ENCODE results near the gene TMIE.

Gene TMIE

GRCh38 chr3:46701181-46701939, at the start of gene TMIE:
Gene TMIE, plus strand, starts transcription at chr3:46701392. Its CDS starts 96 bp downstream, at chr3:46701488.
- no peak for DNase-seq (ENCODE audit: low read depth, low spot score)

GRCh38 chr3:46655271-46655670, 45.9 kb upstream of the TMIE start:
- DNase-seq (ENCODE audit: low read depth, low spot score) = no peak

GRCh38 chr3:46656778-46657556, 44.2 kb upstream of the TMIE start:
- no peak for DNase-seq (ENCODE audit: low read depth, low spot score)

- DNase-seq (ENCODE audit: low read depth, low spot score) = no peak
Observed at GRCh38 chr3:46659285-46659684, 41.9 kb upstream of the TMIE start.

GRCh38 chr3:46660003-46660402, 41.2 kb upstream of the TMIE start:
- no peak for DNase-seq (ENCODE audit: low read depth, low spot score)

- no peak for DNase-seq (ENCODE audit: low read depth, low spot score)
Observed at GRCh38 chr3:46660543-46661523, 40.4 kb upstream of the TMIE start.

- DNase-seq (ENCODE audit: low read depth, low spot score) = no peak
Observed at GRCh38 chr3:46661776-46662766, 39.1 kb upstream of the TMIE start.

GRCh38 chr3:46662771-46663551, 38.2 kb upstream of the TMIE start:
- no peak for DNase-seq (ENCODE audit: low read depth, low spot score)

GRCh38 chr3:46663591-46664135, 37.5 kb upstream of the TMIE start:
- no peak for DNase-seq (ENCODE audit: low read depth, low spot score)

GRCh38 chr3:46664188-46664970, 36.8 kb upstream of the TMIE start:
- no peak for DNase-seq (ENCODE audit: low read depth, low spot score)

- DNase-seq (ENCODE audit: low read depth, low spot score) = no peak
Observed at GRCh38 chr3:46664971-46665762, 36.0 kb upstream of the TMIE start.

GRCh38 chr3:46665763-46666452, 35.3 kb upstream of the TMIE start:
- no peak for DNase-seq (ENCODE audit: low read depth, low spot score)

- no peak for DNase-seq (ENCODE audit: low read depth, low spot score)
Observed at GRCh38 chr3:46666453-46666845, 34.7 kb upstream of the TMIE start.

- DNase-seq (ENCODE audit: low read depth, low spot score) = no peak
Observed at GRCh38 chr3:46667061-46667621, 34.1 kb upstream of the TMIE start.

- DNase-seq (ENCODE audit: low read depth, low spot score) = no peak
Observed at GRCh38 chr3:46667657-46668056, 33.5 kb upstream of the TMIE start.

GRCh38 chr3:46668116-46668515, 33.1 kb upstream of the TMIE start:
- no peak for DNase-seq (ENCODE audit: low read depth, low spot score)

GRCh38 chr3:46668591-46668990, 32.6 kb upstream of the TMIE start:
- no peak for DNase-seq (ENCODE audit: low read depth, low spot score)

Data from iPS DF 19.7 (cell line).